HG03108 (cell line): ENCODE results near the gene DDIT4.
"Not testable (repeated sequence)": the region's sequence is repeated elsewhere in the genome, so short reads cannot be mapped to it uniquely, and the experiment has no call there.

Source experiments
- ATAC-seq: cut with Tn5 transposase; IDR thresholded peaks from one replicate; pipeline ENCODE4 v1.9.1; 2021; ENCODE audit warnings: moderate library complexity; ENCODE audit not compliant: unreplicated experiment

Gene DDIT4

DNA sequence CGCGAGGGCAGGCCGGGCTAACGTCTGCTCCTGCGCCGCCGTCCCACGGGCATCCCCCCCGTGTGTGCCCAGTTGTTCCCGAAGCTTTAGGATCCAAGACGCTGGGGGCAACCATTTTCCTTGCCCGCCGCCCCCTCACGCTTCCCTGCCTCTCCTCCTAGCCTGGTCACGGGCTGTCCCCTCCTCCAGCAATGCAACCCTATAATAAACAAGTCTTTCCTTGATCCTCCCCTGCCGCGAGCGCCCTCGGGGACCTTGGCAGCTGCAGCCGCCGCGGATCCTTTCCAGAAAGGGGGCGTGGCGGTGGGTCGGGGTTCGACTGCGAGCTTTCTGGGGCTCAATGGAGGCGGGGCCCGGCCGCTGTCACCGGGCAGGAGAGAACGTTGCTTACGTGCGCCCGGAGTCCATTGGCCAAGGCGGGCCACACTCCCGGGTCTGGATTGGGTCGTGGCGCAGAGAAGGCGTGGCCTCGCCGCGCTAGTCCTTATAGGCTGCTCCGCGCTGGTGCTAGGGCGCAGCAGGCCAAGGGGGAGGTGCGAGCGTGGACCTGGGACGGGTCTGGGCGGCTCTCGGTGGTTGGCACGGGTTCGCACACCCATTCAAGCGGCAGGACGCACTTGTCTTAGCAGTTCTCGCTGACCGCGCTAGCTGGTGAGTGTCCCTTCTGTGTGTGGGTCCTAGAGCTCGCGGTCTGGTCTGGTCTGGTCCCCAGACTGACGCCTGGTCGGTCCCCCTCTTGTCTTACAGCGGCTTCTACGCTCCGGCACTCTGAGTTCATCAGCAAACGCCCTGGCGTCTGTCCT, at the start of gene DDIT4:
DDIT4 (plus strand) TSS at position 515 of the 803 bp plus-strand sequence. CDS start 293 bp downstream, outside the sequence.
- peak; percentile 70 for ATAC-seq

- ATAC-seq, result not testable (repeated sequence)
Observed at GRCh38 chr10:72224191-72224590, 49.5 kb upstream of the DDIT4 start.

GRCh38 chr10:72226418-72227027, 47.2 kb upstream of the DDIT4 start:
- ATAC-seq, result no peak

GRCh38 chr10:72227826-72228225, 45.9 kb upstream of the DDIT4 start:
- no peak for ATAC-seq

GRCh38 chr10:72228318-72228751, 45.4 kb upstream of the DDIT4 start:
- no peak for ATAC-seq

DNA sequence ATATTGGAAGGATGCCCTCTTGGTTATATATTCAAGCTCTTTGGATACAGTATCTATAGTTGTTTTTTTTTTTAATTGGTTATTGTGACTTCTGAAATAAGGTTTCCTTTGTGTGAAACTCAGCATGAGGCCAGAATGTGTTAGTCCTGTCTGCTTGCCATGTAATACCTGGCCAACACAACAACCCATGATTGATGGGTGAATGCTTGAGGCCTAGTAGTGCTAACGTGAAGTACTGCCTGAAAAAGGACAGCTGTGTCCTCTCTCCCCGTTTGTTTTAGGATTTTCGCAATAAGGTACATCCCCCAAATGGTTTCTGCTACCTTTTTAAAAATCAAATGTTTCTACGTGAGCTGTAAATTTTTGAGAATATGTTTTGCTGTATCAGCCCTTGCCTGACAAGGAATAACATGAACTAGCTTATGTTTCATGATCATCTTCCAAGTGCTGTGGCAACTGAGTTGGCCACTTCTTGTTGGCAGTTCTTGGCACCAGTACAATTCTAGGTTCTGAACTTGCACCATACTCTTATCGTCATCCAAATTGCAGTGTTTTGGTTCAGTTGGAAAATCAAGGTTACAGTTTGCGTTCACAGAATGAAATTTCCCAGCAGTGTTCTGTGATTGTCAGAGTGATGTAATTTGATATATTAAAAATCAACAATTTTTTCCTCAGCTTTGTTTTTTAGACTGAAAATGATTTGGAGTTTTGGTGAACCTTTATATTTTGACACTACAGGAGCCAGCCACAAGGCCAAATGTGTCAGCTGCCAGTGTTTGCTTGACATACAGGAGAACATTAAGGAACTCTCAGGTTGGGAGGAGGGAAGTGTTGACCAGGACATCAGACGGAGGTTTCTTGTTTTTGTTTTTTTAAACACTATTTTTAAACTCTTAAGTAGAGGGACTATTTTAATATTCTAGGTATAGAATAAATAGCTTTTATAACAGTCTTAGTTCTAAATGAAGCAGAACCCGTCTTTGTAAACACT, 44.2 kb upstream of the DDIT4 start:
- ATAC-seq, result no peak

DNA sequence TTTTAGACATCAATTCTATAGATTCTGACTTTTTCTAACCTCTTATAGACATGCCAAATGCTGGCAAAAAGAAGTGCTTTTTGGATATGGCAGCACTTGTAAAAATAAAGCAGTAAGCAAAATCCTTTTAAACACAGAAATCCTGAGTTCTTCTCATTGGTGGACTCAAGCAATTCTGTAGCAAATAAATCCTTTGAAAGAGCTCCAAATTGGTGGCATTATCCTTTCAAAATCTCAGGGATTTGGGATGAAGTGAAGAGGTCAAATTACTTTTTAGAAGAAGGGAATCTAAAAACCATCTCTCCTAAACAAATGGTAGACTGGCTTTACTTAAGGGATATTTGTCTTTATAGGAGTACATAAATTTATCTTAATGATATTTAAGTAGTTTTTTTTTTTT, 40.1 kb upstream of the DDIT4 start:
- no peak for ATAC-seq

DNA sequence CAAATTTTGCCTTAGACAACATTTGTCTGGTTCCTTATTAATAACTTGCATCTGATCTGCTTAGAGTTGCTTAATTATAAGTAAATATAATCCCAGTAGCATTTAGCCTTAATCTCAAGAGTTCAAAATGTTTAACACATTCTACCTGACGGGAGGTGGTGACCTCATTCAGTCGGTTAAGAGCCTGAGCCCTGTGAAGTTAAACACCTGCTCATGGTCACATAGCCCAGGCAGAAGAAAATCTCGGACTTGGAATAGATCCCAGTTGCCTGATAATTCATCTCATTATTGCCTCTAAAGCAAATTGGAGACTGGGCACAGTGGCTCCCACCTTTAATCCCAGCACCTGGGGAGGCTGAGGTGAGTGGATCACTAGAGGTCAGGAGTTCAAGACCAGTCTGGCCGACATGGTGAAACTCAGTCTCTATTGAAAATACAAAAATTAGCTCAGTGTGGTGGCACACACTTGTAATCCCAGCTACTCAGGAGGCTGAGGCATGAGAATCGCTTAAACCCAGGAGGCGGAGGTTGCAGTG, 39.1 kb upstream of the DDIT4 start:
- ATAC-seq, result no peak

- no peak for ATAC-seq
Observed at GRCh38 chr10:72235544-72236279, 38.0 kb upstream of the DDIT4 start.

DNA sequence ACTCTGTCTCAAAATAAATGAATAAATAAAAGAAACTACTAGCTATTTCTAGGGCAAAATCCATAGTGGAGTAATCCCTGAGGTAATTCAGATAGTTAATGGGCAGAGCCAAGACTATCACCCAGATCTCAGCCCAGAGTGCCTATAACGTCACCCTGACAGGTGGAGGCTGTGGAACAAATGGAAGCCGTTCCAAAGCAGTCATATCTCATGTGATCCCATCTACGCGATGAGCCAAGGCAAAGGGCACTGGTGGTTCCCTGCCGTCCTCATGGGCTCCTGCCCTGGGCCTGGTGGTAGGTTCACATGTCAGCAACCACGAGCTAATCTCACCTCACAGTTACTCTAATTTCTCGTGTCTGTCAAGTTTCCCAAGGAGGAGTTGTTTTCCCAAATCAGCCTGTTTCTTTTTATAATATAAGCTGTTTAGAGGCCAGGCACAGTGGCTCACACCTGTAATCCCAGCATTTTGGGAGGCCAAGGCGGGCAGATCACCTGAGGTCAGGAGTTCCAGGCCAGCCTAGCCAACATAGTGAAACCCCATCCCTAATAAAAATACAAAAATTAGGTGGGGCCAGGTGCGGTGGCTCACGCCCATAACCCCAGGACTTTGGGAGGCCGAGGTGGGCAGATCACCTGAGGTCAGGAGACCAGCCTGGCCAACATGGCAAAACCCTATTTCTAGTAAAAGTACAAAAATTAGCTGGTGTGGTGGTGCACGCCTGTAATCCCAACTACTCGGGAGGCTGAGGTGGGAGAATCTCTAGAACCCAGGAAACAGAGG, 35.1 kb upstream of the DDIT4 start:
- ATAC-seq, result no peak

- no peak for ATAC-seq
Observed at GRCh38 chr10:72239409-72239808, 34.3 kb upstream of the DDIT4 start.

GRCh38 chr10:72240371-72240770, 33.4 kb upstream of the DDIT4 start:
- ATAC-seq, result no peak

DNA sequence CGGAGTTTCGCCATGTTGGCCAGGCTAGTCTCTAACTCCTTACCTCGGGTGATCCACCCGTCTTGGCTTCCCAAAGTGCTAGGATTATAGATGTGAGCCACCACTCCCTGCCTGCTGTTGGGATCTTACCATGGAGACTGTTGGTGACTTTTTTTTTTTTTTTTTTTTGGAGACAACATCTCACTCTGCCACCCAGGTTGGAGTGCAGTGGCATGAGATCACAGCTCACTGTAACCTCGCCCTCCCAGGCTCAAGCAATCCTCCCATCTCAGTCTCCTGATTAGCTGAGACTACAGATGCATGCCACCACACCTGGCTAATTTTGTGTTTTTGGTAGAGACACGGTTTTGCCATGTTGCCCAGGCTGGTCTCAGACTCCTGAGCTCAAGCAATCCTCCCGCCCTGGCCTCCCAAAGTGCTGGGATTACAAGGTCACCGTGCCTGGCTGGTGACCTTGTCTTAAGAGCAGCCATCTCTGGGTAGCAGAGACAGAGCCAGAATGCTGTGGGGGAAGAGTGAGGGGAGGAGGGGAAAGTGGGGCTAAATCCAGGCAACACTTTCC, 32.0 kb upstream of the DDIT4 start:
- ATAC-seq, result no peak

- ATAC-seq, result no peak
Observed at GRCh38 chr10:72242675-72243074, 31.0 kb upstream of the DDIT4 start.

GRCh38 chr10:72243822-72244437, 29.8 kb upstream of the DDIT4 start:
- ATAC-seq, result no peak

DNA sequence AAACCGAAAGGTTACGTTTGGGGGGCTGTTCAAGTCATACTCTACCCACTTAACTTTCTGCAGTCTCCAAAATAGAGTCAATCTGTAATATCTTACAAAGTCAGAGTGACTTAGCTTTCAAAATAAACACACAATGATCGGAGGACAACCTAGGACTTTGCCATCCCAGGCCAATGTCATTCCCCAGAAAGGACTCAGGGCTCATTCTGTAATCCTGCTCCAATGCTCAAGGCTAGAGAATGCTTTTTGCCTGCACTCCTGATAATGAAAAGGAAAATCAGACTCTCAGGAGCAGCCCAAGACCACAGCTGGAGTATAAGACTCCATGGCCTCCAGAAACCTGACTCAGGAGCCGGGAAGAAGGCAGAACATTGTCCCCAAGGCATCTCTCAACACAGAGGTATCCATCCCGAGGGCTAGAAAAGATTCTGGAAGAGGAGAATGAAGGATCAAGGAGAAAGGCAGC, 29.1 kb upstream of the DDIT4 start:
- ATAC-seq, result no peak

DNA sequence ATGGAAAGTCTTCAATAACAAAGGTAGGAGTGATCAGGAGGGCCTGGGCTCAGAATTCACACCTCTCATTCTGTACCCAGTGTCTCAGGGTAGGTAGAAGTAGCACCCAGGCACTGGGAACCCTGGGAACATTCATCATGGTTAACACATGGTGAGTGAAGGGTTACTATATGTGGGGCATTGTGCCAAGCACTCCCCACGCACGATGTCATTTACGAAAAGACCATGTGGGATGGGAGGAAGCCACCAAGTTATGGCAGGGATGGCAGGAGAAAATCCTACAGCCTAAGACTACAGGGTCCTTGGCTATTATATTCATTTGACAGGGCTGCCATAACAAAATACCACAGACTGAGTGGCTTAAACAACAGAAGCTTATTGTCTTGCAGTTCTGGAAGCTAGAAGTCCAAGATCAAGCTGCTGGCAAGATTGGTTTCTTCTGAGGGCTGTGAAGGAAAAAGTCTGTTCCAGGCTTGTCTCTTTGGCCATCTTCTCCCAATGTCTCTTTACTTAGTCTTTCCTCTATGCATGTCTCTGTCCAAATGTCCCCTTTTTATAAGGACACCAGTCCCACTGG, 27.7 kb upstream of the DDIT4 start:
- ATAC-seq, result no peak

- ATAC-seq, result peak; percentile 77
Observed at GRCh38 chr10:72248468-72249151, 25.1 kb upstream of the DDIT4 start.
